ENCODE results near the gene PHEX. TPM values are rescaled to one million over a fixed set of nuclear protein-coding genes. Genes with fewer than 3 reads are reported as not detected.

PHEX gene
- polyA plus RNA-seq, 1 donor (not counting 4 experiments of a cell fraction or from before 2014, with no cell fraction given): 0.80 TPM

DNA sequence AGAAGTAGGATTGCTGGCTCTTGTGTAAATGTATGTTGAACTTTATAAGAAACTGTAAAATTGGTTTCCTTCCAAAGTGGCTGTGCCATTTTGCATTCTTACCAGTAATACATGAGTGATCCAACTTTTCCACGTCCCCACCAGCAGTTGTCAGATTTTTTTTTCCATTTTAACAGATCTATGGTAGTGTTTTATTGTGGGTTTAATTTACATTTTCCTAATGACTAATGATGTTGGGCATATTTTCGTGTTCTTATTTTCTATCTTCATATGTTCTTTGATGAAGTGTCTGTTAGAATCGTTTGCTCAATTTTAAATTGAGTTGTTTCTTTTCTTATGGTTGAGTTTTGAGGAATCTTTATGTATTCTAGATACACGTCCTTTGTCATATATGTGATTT is 56.2 kb downstream of the PHEX start:
- dilution Hi-C loops (cut with MboI; ENCODE audit: extremely low pct_ligation_motif_present, low sequenced_read_pairs): no loop called here
- H3K79me2 ChIP-seq (ENCODE audit: control insufficient read depth, insufficient read depth, low read length): no peaks in the 10 kb centered on the region
- no peak overlapping the region for H2AFZ ChIP-seq (ENCODE audit: control insufficient read depth, low read length)
- H3K4me1 ChIP-seq (ENCODE audit: control insufficient read depth, extremely low read depth, insufficient read depth, low read length): no peaks in the 10 kb centered on the region
- no peaks in the 10 kb centered on the region for H3K27me3 ChIP-seq (ENCODE audit: control insufficient read depth, extremely low read depth, insufficient read depth, low read length)
- no peak overlapping the region for H3K4me3 ChIP-seq (ENCODE audit: control insufficient read depth in 2 of 3, extremely low read depth in 1 of 3, insufficient read depth in 2 of 3, low read depth in 1 of 3, low read length in 3 of 3)
- no peak overlapping the region for H3K4me2 ChIP-seq (ENCODE audit: control insufficient read depth, extremely low read depth, insufficient read depth, low read depth, low read length)
- no peaks in the 10 kb centered on the region for H4K20me1 ChIP-seq (ENCODE audit: control insufficient read depth, extremely low read depth, insufficient read depth, low read length)
- no peaks in the 10 kb centered on the region for H3K9me3 ChIP-seq (ENCODE audit: control insufficient read depth, low read depth, low read length)
- FAIRE-seq: no peak
- no peak overlapping the region for H3K9ac ChIP-seq (ENCODE audit: control insufficient read depth, extremely low read depth, insufficient read depth, low read length)
- no peak for DNase-seq (ENCODE audit: low read depth, low spot score)
- TF ChIP-seq, protein P1, sequence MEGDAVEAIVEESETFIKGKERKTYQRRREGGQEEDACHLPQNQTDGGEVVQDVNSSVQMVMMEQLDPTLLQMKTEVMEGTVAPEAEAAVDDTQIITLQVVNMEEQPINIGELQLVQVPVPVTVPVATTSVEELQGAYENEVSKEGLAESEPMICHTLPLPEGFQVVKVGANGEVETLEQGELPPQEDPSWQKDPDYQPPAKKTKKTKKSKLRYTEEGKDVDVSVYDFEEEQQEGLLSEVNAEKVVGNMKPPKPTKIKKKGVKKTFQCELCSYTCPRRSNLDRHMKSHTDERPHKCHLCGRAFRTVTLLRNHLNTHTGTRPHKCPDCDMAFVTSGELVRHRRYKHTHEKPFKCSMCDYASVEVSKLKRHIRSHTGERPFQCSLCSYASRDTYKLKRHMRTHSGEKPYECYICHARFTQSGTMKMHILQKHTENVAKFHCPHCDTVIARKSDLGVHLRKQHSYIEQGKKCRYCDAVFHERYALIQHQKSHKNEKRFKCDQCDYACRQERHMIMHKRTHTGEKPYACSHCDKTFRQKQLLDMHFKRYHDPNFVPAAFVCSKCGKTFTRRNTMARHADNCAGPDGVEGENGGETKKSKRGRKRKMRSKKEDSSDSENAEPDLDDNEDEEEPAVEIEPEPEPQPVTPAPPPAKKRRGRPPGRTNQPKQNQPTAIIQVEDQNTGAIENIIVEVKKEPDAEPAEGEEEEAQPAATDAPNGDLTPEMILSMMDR (optimal IDR thresholded peaks at IDR 0.05 in 1 of 3, IDR thresholded peaks at IDR 0.05 in 1 of 3, conservative IDR thresholded peaks at IDR 0.05 in 1 of 3; ENCODE audit: extremely low read depth in 1 of 3, insufficient read depth in 2 of 3, low read length in 3 of 3): no peak
- TF ChIP-seq EZH2 (IDR thresholded peaks at IDR 0.05; ENCODE audit: low read length): no peak
- H3K9me1 ChIP-seq (ENCODE audit: control insufficient read depth, extremely low read depth, insufficient read depth, low read length): no peaks in the 10 kb centered on the region
- H3K27ac ChIP-seq (ENCODE audit: control insufficient read depth, insufficient read depth, low read length): no peak overlapping the region
- H3K36me3 ChIP-seq (ENCODE audit: control insufficient read depth in 2 of 2, extremely low read depth in 1 of 2, insufficient read depth in 2 of 2, low read length in 2 of 2): no peaks in the 10 kb centered on the region

DNA sequence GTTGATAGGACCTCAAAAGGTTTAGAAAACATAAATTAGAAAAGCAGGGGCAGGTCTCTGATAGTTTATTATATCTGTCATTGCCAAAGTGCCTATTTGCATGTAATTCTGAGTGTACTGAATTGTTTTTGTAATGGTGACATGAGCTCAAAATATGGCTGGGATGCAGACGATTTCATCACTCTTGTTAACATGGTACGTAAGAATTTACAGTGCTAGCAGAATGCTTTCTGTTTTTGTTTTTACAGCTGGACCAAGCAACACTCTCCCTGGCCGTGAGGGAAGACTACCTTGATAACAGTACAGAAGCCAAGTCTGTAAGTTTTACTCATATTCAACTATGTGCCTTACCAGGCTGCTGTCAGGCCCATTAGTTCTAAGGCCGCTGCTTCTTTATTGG is 58.1 kb downstream of the PHEX start:
- Histone ChIP-seq H3K9me3 (ENCODE audit: control insufficient read depth, low read depth, low read length) (no peaks in the 10 kb centered on the region), H4K20me1 (ENCODE audit: control insufficient read depth, extremely low read depth, insufficient read depth, low read length) (no peaks in the 10 kb centered on the region), H3K9ac (ENCODE audit: control insufficient read depth, extremely low read depth, insufficient read depth, low read length) (no peak overlapping the region), H3K4me2 (ENCODE audit: control insufficient read depth, extremely low read depth, insufficient read depth, low read depth, low read length) (no peak overlapping the region), H3K4me1 (ENCODE audit: control insufficient read depth, extremely low read depth, insufficient read depth, low read length) (no peaks in the 10 kb centered on the region), H3K27me3 (ENCODE audit: control insufficient read depth, extremely low read depth, insufficient read depth, low read length) (no peaks in the 10 kb centered on the region), H2AFZ (ENCODE audit: control insufficient read depth, low read length) (no peak overlapping the region), H3K79me2 (ENCODE audit: control insufficient read depth, insufficient read depth, low read length) (no peaks in the 10 kb centered on the region), H3K27ac (ENCODE audit: control insufficient read depth, insufficient read depth, low read length) (no peak overlapping the region), H3K9me1 (ENCODE audit: control insufficient read depth, extremely low read depth, insufficient read depth, low read length) (no peaks in the 10 kb centered on the region), H3K36me3 (ENCODE audit: control insufficient read depth in 2 of 2, extremely low read depth in 1 of 2, insufficient read depth in 2 of 2, low read length in 2 of 2) (no peaks in the 10 kb centered on the region), H3K4me3 (ENCODE audit: control insufficient read depth in 2 of 3, extremely low read depth in 1 of 3, insufficient read depth in 2 of 3, low read depth in 1 of 3, low read length in 3 of 3) (no peak overlapping the region)
- dilution Hi-C loops (cut with MboI; ENCODE audit: extremely low pct_ligation_motif_present, low sequenced_read_pairs): no loop called here
- no peak for DNase-seq (ENCODE audit: low read depth, low spot score)
- FAIRE-seq: no peak
- TF ChIP-seq, protein P1 (optimal IDR thresholded peaks at IDR 0.05 in 1 of 3, IDR thresholded peaks at IDR 0.05 in 1 of 3, conservative IDR thresholded peaks at IDR 0.05 in 1 of 3; ENCODE audit: extremely low read depth in 1 of 3, insufficient read depth in 2 of 3, low read length in 3 of 3): no peak
- TF ChIP-seq EZH2 (IDR thresholded peaks at IDR 0.05; ENCODE audit: low read length): no peak
